Lower leg skin (tissue), 4 donors: ENCODE measurements around the gene LAMP5. TPM values are rescaled to one million over a fixed set of nuclear protein-coding genes. Genes with fewer than 3 reads are reported as not detected.

ENCODE experiments used
- DNase-seq, 2 donors: peaks; one replicate each; pipeline ENCODE4 v3.0.0-alpha.2; 2019; ENCODE audit warnings: low spot score in 2 of 2
- H3K4me3 ChIP-seq: fragments of 200-600 bp; sonication (generic); 2 replicates; pipeline ENCODE4 v1.5.1; 2017; ENCODE audit warnings: mild to moderate bottlenecking, low read depth; ENCODE audit not compliant: poor library complexity, severe bottlenecking
- CTCF ChIP-seq, 3 donors: fragments of 450-650 bp; IDR thresholded peaks; one replicate each; pipeline ENCODE4 v1.5.1; 2016; ENCODE audit warnings: antibody characterized with exemption in 3 of 3, mild to moderate bottlenecking in 3 of 3, moderate library complexity in 2 of 3
- POLR2A ChIP-seq, 2 donors: fragments of 450-650 bp; IDR thresholded peaks; one replicate each; pipeline ENCODE4 v1.6.1; 2016 to 2017; ENCODE audit warnings: antibody characterized with exemption in 2 of 2, mild to moderate bottlenecking in 1 of 2, moderate library complexity in 1 of 2
- WGBS, 2 donors: methylation state at CpG; one replicate each; pipeline ENCODE4 v1.1.5; 2018; 5-methylcytosine and 5-hydroxymethylcytosine counted together
- intact Hi-C: fragments of 100-400 bp; cut with DNase I; formaldehyde crosslinking; loops from one replicate; pipeline ENCODE4 v1.15.0; 2023; ENCODE audit warnings: low total_unique reads
- total RNA-seq, 4 donors: library from RNA; depleted of rRNA; stranded (reverse); fragments of >200 nt; gene quantifications; one replicate each; pipeline ENCODE4 v1.1.0, GENCODE V29; 2016

LAMP5 gene
- total RNA-seq, 4 donors from 2014 or later = 0.16 to 0.19 TPM; not detected in 2

- intact Hi-C loops = no loop called here
- TF ChIP-seq POLR2A (IDR thresholded peaks at IDR 0.05) = no peak
- 7 to 22% methylated on average over 22 to 23 of the region's 23 CpGs for WGBS, 2 donors
- H3K4me3 ChIP-seq = no peak overlapping the region
- DNase-seq = no peak
These were observed 6.1 kb upstream of the LAMP5 start for GRCh38 chr20:9508240-9508661.

- no peak for DNase-seq
- 8 to 18% methylated on average over 26 to 30 of the region's 30 CpGs for WGBS, 2 donors
- intact Hi-C loops = no loop called here
- H3K4me3 ChIP-seq = no peak overlapping the region
- TF ChIP-seq CTCF (IDR thresholded peaks at IDR 0.05) = no peak
- no peak for TF ChIP-seq POLR2A (IDR thresholded peaks at IDR 0.05)
These were observed 5.7 kb upstream of the LAMP5 start for GRCh38 chr20:9508696-9509178.

GRCh38 chr20:9509246-9509645 lies 5.1 kb upstream of the LAMP5 start:
- DNase-seq = no peak
- WGBS, 2 donors = 34 to 36% methylated on average over 4 of the region's 4 CpGs
- H3K4me3 ChIP-seq = no peak overlapping the region
- intact Hi-C loops = no loop called here
- TF ChIP-seq CTCF (IDR thresholded peaks at IDR 0.05) = no peak
- TF ChIP-seq POLR2A (IDR thresholded peaks at IDR 0.05) = no peak

GRCh38 chr20:9510911-9511310 lies 3.5 kb upstream of the LAMP5 start:
- 64 to 82% methylated on average over 5 of the region's 5 CpGs for WGBS, 2 donors
- intact Hi-C loops = no loop called here

GRCh38 chr20:9514072-9514460 lies 324 bp upstream of the LAMP5 start:
- no peak overlapping the region for H3K4me3 ChIP-seq
- TF ChIP-seq POLR2A (IDR thresholded peaks at IDR 0.05) (no peak), CTCF (IDR thresholded peaks at IDR 0.05) (no peak)
- no peak for DNase-seq
- WGBS, 2 donors = 8 to 11% methylated on average over 9 of the region's 9 CpGs
- intact Hi-C loops = no loop called here

More at GRCh38 chr20:9510911-9511310, 3.5 kb upstream of the LAMP5 start:
- no peak for TF ChIP-seq POLR2A (IDR thresholded peaks at IDR 0.05)
- no peak for TF ChIP-seq CTCF (IDR thresholded peaks at IDR 0.05)
- H3K4me3 ChIP-seq = no peak overlapping the region
- no peak for DNase-seq

- 6 to 9% methylated on average over 13 of the region's 13 CpGs for WGBS, 2 donors
- H3K4me3 ChIP-seq = no peak overlapping the region
- DNase-seq = no peak
- intact Hi-C loops = no loop called here
- TF ChIP-seq POLR2A (IDR thresholded peaks at IDR 0.05) (no peak), CTCF (IDR thresholded peaks at IDR 0.05) (no peak)
These were observed 810 bp downstream of the LAMP5 start for GRCh38 chr20:9515214-9515585.
